OCI-LY1 (cell line): ENCODE data around the gene DDX49.
"Not testable (repeated sequence)": the region's sequence is repeated elsewhere in the genome, so short reads cannot be mapped to it uniquely, and the experiment has no call there.

ENCODE experiments used
- EZH2 ChIP-seq: fragments of 200-600 bp; sonication (generic), shearing (Covaris generic); IDR thresholded peaks from 2 replicates; pipeline ENCODE4 v1.8.0; 2017; ENCODE audit warnings: borderline replicate concordance, mixed run types, mild to moderate bottlenecking, antibody characterized with exemption, low read length, moderate library complexity, mixed read lengths
- TF ChIP-seq, protein P1 (sequence below): fragments of 200-600 bp; sonication (generic), shearing (Covaris generic); IDR thresholded peaks from 2 replicates; pipeline ENCODE4 v1.5.1; 2017; ENCODE audit warnings: mild to moderate bottlenecking, antibody characterized with exemption, low read length, moderate library complexity, mixed read lengths

DNA sequence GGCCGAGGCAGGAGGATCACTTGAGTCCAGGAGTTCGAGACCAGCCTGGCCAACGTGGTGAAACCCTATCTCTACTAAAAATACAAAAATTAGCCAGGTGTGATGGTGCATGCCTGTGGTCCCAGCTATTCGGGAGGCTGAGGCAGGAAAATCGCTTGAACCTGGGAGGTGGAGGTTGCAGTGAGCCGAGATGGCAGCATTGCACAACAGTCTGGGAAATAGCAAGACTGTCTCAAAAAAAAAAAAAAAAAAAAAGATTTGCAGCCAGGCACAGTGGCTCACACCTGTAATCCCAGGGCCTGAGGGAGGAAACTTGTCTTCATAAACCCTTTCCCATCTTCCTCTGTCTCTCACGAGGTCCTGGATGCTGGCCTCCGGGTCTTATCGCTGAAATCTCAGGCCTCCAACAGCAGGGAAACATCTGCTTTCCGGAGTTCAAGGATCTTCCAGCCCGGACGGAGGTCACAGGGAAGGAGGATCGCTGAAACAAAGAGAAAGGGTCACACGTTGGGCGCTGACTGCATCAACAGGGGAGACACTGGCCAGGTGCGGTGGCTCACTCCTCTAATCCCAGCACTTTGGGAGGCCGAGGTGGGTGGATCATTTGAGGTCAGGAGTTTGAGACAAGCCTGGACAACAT, 33.0 kb downstream of the DDX49 start:
- TF ChIP-seq EZH2: not testable (repeated sequence)
- TF ChIP-seq, protein P1, sequence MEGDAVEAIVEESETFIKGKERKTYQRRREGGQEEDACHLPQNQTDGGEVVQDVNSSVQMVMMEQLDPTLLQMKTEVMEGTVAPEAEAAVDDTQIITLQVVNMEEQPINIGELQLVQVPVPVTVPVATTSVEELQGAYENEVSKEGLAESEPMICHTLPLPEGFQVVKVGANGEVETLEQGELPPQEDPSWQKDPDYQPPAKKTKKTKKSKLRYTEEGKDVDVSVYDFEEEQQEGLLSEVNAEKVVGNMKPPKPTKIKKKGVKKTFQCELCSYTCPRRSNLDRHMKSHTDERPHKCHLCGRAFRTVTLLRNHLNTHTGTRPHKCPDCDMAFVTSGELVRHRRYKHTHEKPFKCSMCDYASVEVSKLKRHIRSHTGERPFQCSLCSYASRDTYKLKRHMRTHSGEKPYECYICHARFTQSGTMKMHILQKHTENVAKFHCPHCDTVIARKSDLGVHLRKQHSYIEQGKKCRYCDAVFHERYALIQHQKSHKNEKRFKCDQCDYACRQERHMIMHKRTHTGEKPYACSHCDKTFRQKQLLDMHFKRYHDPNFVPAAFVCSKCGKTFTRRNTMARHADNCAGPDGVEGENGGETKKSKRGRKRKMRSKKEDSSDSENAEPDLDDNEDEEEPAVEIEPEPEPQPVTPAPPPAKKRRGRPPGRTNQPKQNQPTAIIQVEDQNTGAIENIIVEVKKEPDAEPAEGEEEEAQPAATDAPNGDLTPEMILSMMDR: not testable (repeated sequence)
